ENCODE results near the gene USP6. TPM values are rescaled to one million over a fixed set of nuclear protein-coding genes. Genes with fewer than 3 reads are reported as not detected.
"Not testable (repeated sequence)": the region's sequence is repeated elsewhere in the genome, so short reads cannot be mapped to it uniquely, and the experiment has no call there.

The USP6 gene
- polyA plus RNA-seq, 1 donor = 0.54 TPM

GRCh38 chr17:5219536-5219935 lies 103.7 kb downstream of the USP6 start:
- Histone ChIP-seq H3K27ac (ENCODE audit: low read length) (no peak overlapping the region), H3K27me3 (ENCODE audit: control insufficient read depth, insufficient read depth, low read length) (no peaks in the 10 kb centered on the region), H3K9me3 (ENCODE audit: control insufficient read depth, low read depth, low read length) (no peaks in the 10 kb centered on the region), H3K4me3 (ENCODE audit: low read length) (no peak overlapping the region), H3K36me3 (ENCODE audit: control insufficient read depth, insufficient read depth, low read length) (peaks cover 11% of the 10 kb centered on the region), H3K4me1 (ENCODE audit: control insufficient read depth, insufficient read depth, low read length) (no peaks in the 10 kb centered on the region)
- no peak for DNase-seq
- no CpG with 5 or more reads among the region's 6 CpGs for WGBS (ENCODE audit: insufficient coverage, low lambda C conversion rate)

- no peaks in the 10 kb centered on the region for H3K27me3 ChIP-seq (ENCODE audit: control insufficient read depth, insufficient read depth, low read length)
- peaks cover 9% of the 10 kb centered on the region for H3K36me3 ChIP-seq (ENCODE audit: control insufficient read depth, insufficient read depth, low read length)
- H3K4me3 ChIP-seq (ENCODE audit: low read length) = no peak overlapping the region
- H3K4me1 ChIP-seq (ENCODE audit: control insufficient read depth, insufficient read depth, low read length) = no peaks in the 10 kb centered on the region
- no peak for DNase-seq
- no peaks in the 10 kb centered on the region for H3K9me3 ChIP-seq (ENCODE audit: control insufficient read depth, low read depth, low read length)
- H3K27ac ChIP-seq (ENCODE audit: low read length) = no peak overlapping the region
- no CpG with 5 or more reads among the region's 5 CpGs for WGBS (ENCODE audit: insufficient coverage, low lambda C conversion rate)
Measured at GRCh38 chr17:5220074-5220473, 104.2 kb downstream of the USP6 start.

GRCh38 chr17:5221912-5222311 lies 106.1 kb downstream of the USP6 start:
- H3K4me3 ChIP-seq (ENCODE audit: low read length); H3K27me3 ChIP-seq (ENCODE audit: control insufficient read depth, insufficient read depth, low read length); H3K9me3 ChIP-seq (ENCODE audit: control insufficient read depth, low read depth, low read length); H3K36me3 ChIP-seq (ENCODE audit: control insufficient read depth, insufficient read depth, low read length); H3K4me1 ChIP-seq (ENCODE audit: control insufficient read depth, insufficient read depth, low read length); H3K27ac ChIP-seq (ENCODE audit: low read length); DNase-seq: not testable (repeated sequence)
- no CpG with 5 or more reads among the region's 12 CpGs for WGBS (ENCODE audit: insufficient coverage, low lambda C conversion rate)

Other genes starting within 250 kb of the USP6 start
- gene C17orf107, start 216.5 kb upstream of the USP6 start, polyA plus RNA-seq = 2.1 TPM
- 0.37 TPM for gene CHRNE, start 212.9 kb upstream of the USP6 start, polyA plus RNA-seq
- gene GP1BA, start 183.8 kb upstream of the USP6 start, polyA plus RNA-seq = 1.5 TPM
- gene SLC25A11, start 176.0 kb upstream of the USP6 start, polyA plus RNA-seq = 47.1 TPM
- 117 TPM for gene RNF167, start 175.8 kb upstream of the USP6 start, polyA plus RNA-seq
- gene PFN1, start 167.5 kb upstream of the USP6 start, polyA plus RNA-seq = 557 TPM
- gene ENO3, start 164.9 kb upstream of the USP6 start, polyA plus RNA-seq = 31.4 TPM
- gene SPAG7, start 148.2 kb upstream of the USP6 start, polyA plus RNA-seq = 82.0 TPM
- 35.6 TPM for gene CAMTA2, start 128.4 kb upstream of the USP6 start, polyA plus RNA-seq
- gene INCA1, start 118.5 kb upstream of the USP6 start, polyA plus RNA-seq = 4.6 TPM
- gene KIF1C, start 118.1 kb upstream of the USP6 start, polyA plus RNA-seq = 69.2 TPM
- 3.2 TPM for gene SLC52A1, start 80.6 kb upstream of the USP6 start, polyA plus RNA-seq
- 9.9 TPM for gene ZFP3, start 37.6 kb upstream of the USP6 start, polyA plus RNA-seq
- 11.1 TPM for gene ZNF232, start 4.2 kb upstream of the USP6 start, polyA plus RNA-seq
- 14.6 TPM for gene ZNF594, start 75.8 kb downstream of the USP6 start, polyA plus RNA-seq
- 4.1 TPM for gene SCIMP, start 118.8 kb downstream of the USP6 start, polyA plus RNA-seq
- gene RABEP1, start 166.3 kb downstream of the USP6 start, polyA plus RNA-seq = 42.5 TPM

Data from large intestine (tissue), 3 donors.